CD1c-positive myeloid dendritic cell (primary cell): Measurements from ENCODE around the gene UBAP2L.
A peak's percentile ranks its signal among the peaks of the same experiment; 100 is the strongest.
"Not testable (repeated sequence)": the region's sequence is repeated elsewhere in the genome, so short reads cannot be mapped to it uniquely, and the experiment has no call there.

Experiments used
- DNase-seq: peaks from one replicate; pipeline ENCODE4 v3.0.0-alpha.2; 2016; ENCODE audit errors: extremely low spot score

UBAP2L gene

GRCh38 chr1:154198756-154199562 is 21.8 kb upstream of the UBAP2L start:
- DNase-seq, result peak; percentile 70

GRCh38 chr1:154199563-154199879 is 21.2 kb upstream of the UBAP2L start:
- DNase-seq, result no peak

GRCh38 chr1:154205778-154206177 is 15.0 kb upstream of the UBAP2L start:
- DNase-seq, result not testable (repeated sequence)

- no peak for DNase-seq
Observed at GRCh38 chr1:154206196-154206595, 14.6 kb upstream of the UBAP2L start, which contains the start of gene CFAP141. Gene CFAP141 (minus strand): TSS chr1:154206333. CDS start chr1:154206307, 26 bp downstream.

- DNase-seq, result no peak
Observed at GRCh38 chr1:154207262-154207661, 13.5 kb upstream of the UBAP2L start.

GRCh38 chr1:154208677-154209388 is 11.9 kb upstream of the UBAP2L start:
- DNase-seq, result no peak

- no peak for DNase-seq
Observed at GRCh38 chr1:154212083-154212482, 8.7 kb upstream of the UBAP2L start.

GRCh38 chr1:154213274-154213673 is 7.5 kb upstream of the UBAP2L start:
- DNase-seq, result no peak

- no peak for DNase-seq
Observed at GRCh38 chr1:154218545-154218944, 2.2 kb upstream of the UBAP2L start.

GRCh38 chr1:154219541-154219940 is 1.2 kb upstream of the UBAP2L start:
- DNase-seq, result peak; percentile 43

- no peak for DNase-seq
Observed at GRCh38 chr1:154220970-154221277, 169 bp downstream of the UBAP2L start.

- peak; percentile 48 for DNase-seq
Observed at GRCh38 chr1:154221278-154222001, 685 bp downstream of the UBAP2L start.

GRCh38 chr1:154222518-154222917 is 1.8 kb downstream of the UBAP2L start:
- peak; percentile 23 for DNase-seq

- no peak for DNase-seq
Observed at GRCh38 chr1:154222918-154223317, 2.2 kb downstream of the UBAP2L start.

- peak; percentile 82 for DNase-seq
Observed at GRCh38 chr1:154223621-154224020, 2.9 kb downstream of the UBAP2L start.

GRCh38 chr1:154225370-154225769 is 4.6 kb downstream of the UBAP2L start:
- DNase-seq, result no peak

- DNase-seq, result not testable (repeated sequence)
Observed at GRCh38 chr1:154231112-154231511, 10.4 kb downstream of the UBAP2L start.

GRCh38 chr1:154233127-154233526 is 12.4 kb downstream of the UBAP2L start:
- not testable (repeated sequence) for DNase-seq

GRCh38 chr1:154236855-154237254 is 16.1 kb downstream of the UBAP2L start:
- DNase-seq, result no peak

GRCh38 chr1:154237435-154237834 is 16.7 kb downstream of the UBAP2L start:
- no peak for DNase-seq

- DNase-seq, result no peak
Observed at GRCh38 chr1:154237880-154238506, 17.2 kb downstream of the UBAP2L start.

- no peak for DNase-seq
Observed at GRCh38 chr1:154239491-154239890, 18.7 kb downstream of the UBAP2L start.
